Gastroesophageal sphincter (tissue), 4 donors: Measurements from ENCODE around the gene CTTNBP2. TPM values are rescaled to one million over a fixed set of nuclear protein-coding genes. Genes with fewer than 3 reads are reported as not detected.

Experiments used
- ATAC-seq: fragments of 150-250 bp; one replicate; pipeline ENCODE4 v1.9.1; 2016; ENCODE audit warnings: mild to moderate bottlenecking, moderate library complexity
- H3K27ac ChIP-seq, 4 donors: fragments of 200-600 bp; sonication (generic) in 3 of 4; 1 replicate in 3 of 4; 2 replicates in 1 of 4; pipeline ENCODE4 v1.5.1; 2016 to 2019
- H3K27me3 ChIP-seq: fragments of 200-600 bp; sonication (generic); one replicate; pipeline ENCODE4 v1.5.1; 2019
- H3K36me3 ChIP-seq, 2 donors: fragments of 200-600 bp; sonication (generic); one replicate each; pipeline ENCODE4 v1.5.1; 2019; ENCODE audit warnings: control low read depth in 1 of 2
- H3K4me1 ChIP-seq, 3 donors: fragments of 200-600 bp; sonication (generic); 1 replicate in 2 of 3; 2 replicates in 1 of 3; pipeline ENCODE4 v1.5.1; 2016 to 2019; ENCODE audit warnings: control low read depth in 2 of 3
- H3K4me3 ChIP-seq, 2 donors: fragments of 200-600 bp; sonication (generic); one replicate each; pipeline ENCODE4 v1.5.1; 2019; ENCODE audit warnings: mild to moderate bottlenecking in 1 of 2, moderate library complexity in 1 of 2
- H3K9me3 ChIP-seq, 3 donors: fragments of 200-600 bp; sonication (generic); one replicate each; pipeline ENCODE4 v1.5.1; 2017 to 2019; ENCODE audit warnings: control low read depth in 2 of 3
- EP300 ChIP-seq: sonication (generic); formaldehyde crosslinking; IDR thresholded peaks from one replicate; pipeline ENCODE4 v1.6.1; 2017; ENCODE audit warnings: antibody characterized with exemption, mild to moderate bottlenecking
- POLR2A ChIP-seq, 2 donors: fragments of 450-650 bp; IDR thresholded peaks; one replicate each; pipeline ENCODE4 v1.6.1; 2017; ENCODE audit warnings: antibody characterized with exemption in 2 of 2, mild to moderate bottlenecking in 2 of 2, moderate library complexity in 1 of 2
- POLR2AphosphoS5 ChIP-seq: sonication (generic); formaldehyde crosslinking; IDR thresholded peaks from one replicate; pipeline ENCODE4 v1.6.1; 2017; ENCODE audit warnings: antibody characterized with exemption
- WGBS, 2 donors: methylation state at CpG; one replicate each; pipeline ENCODE4 v1.1.5; 2018; ENCODE audit warnings: low coverage in 1 of 2; 5-methylcytosine and 5-hydroxymethylcytosine counted together
- total RNA-seq, 4 donors: library from RNA; depleted of rRNA; stranded (reverse); fragments of >200 nt; gene quantifications; one replicate each; pipeline ENCODE4 v1.1.0, GENCODE V29; 2016
- TF ChIP-seq, protein P1 (sequence below), 4 experiments: fragments of 200-600 bp in 2 of 4; fragments of 450-650 bp in 2 of 4; sonication (generic) in 1 of 4; IDR thresholded peaks; one replicate each; pipeline ENCODE4 v1.5.1; 2017 to 2019; ENCODE audit warnings: antibody characterized with exemption in 4 of 4, mild to moderate bottlenecking in 2 of 4, moderate library complexity in 2 of 4

CTTNBP2 gene
- total RNA-seq, 4 donors from 2014 or later, result 6.1 to 17.4 (median 13.8) TPM

DNA sequence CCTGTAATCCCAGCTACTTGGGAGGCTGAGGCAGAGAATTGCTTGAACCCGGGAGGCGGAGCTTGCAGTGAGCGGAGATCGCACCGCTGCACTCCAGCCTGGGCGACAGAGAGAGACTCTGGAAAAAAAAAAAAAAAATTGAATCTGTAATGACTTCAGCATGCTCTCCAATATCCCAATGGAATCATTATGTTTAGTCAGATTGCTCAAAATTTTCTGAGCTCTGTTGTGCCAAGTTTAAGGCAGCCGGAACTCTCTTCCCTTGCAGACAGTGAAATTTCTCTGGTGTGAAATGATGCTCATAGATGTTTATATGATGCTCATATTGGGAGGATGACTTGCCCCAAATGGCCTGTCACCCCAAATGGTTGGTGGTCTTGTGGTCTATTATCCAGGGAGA is 180.9 kb downstream of the CTTNBP2 start:
- ATAC-seq, result no peak
- TF ChIP-seq EP300 (no peak), POLR2A (IDR thresholded peaks at IDR 0.05) (no peak), POLR2AphosphoS5 (no peak)
- TF ChIP-seq, protein P1, sequence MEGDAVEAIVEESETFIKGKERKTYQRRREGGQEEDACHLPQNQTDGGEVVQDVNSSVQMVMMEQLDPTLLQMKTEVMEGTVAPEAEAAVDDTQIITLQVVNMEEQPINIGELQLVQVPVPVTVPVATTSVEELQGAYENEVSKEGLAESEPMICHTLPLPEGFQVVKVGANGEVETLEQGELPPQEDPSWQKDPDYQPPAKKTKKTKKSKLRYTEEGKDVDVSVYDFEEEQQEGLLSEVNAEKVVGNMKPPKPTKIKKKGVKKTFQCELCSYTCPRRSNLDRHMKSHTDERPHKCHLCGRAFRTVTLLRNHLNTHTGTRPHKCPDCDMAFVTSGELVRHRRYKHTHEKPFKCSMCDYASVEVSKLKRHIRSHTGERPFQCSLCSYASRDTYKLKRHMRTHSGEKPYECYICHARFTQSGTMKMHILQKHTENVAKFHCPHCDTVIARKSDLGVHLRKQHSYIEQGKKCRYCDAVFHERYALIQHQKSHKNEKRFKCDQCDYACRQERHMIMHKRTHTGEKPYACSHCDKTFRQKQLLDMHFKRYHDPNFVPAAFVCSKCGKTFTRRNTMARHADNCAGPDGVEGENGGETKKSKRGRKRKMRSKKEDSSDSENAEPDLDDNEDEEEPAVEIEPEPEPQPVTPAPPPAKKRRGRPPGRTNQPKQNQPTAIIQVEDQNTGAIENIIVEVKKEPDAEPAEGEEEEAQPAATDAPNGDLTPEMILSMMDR (IDR thresholded peaks at IDR 0.05), result no peak
- no peaks in the 10 kb centered on the region for H3K4me1 ChIP-seq
- H3K9me3 ChIP-seq, result no peaks in the 10 kb centered on the region
- no peaks in the 10 kb centered on the region for H3K27me3 ChIP-seq
- 81 to 92% methylated on average over 7 of the region's 7 CpGs for WGBS, 2 donors
- no peak overlapping the region for H3K4me3 ChIP-seq
- no peaks in the 10 kb centered on the region for H3K36me3 ChIP-seq
- no peak overlapping the region for H3K27ac ChIP-seq

DNA sequence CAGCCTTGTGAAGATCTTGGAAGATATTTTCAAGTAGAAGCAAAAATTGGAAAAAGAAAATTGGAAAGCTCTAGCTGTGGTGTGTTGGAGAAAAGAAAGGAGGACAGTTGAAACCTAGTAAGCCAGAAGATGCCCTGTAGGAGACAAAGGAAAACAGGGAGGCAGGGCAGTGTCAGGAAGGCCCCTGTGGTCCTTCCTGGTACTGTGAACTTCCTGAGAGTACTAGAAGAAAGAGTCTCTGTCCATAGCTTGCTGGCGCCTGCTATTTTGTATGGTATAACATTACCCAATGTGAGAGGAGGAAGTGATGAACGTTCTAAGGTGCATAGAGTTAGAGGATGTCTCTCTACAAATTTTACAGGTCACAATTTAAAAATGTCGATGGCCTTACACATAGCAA is 183.1 kb downstream of the CTTNBP2 start:
- no peak for ATAC-seq
- WGBS, 2 donors, result 59 to 60% methylated on average over 3 of the region's 3 CpGs
- H3K27ac ChIP-seq, result no peak overlapping the region
- TF ChIP-seq POLR2AphosphoS5 (no peak), POLR2A (IDR thresholded peaks at IDR 0.05) (no peak), EP300 (no peak)
- TF ChIP-seq, protein P1 (IDR thresholded peaks at IDR 0.05), result no peak
- H3K4me3 ChIP-seq, result no peak overlapping the region
- no peaks in the 10 kb centered on the region for H3K9me3 ChIP-seq
- no peaks in the 10 kb centered on the region for H3K4me1 ChIP-seq
- H3K36me3 ChIP-seq, result no peaks in the 10 kb centered on the region
- H3K27me3 ChIP-seq, result no peaks in the 10 kb centered on the region

DNA sequence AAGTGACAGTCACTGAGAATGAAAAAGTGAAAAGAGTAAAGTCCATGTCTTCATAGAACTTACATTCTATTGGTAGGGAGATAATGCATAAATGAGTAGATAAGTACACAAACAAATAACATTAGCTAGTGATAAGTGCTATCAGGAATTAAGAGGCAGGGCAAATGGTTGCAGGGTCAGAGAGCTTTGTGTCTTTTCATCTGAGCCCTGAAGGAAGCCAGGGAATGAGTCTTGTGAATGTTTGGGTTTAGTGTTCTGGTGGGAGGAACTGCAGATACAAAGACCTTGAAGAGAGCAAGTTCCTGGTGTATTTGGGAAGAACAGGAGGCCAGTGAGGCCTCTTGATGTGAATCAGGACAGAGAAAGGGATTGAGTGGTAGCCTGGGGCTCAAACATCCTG is 183.8 kb downstream of the CTTNBP2 start:
- no peak for TF ChIP-seq EP300
- no peak for TF ChIP-seq POLR2AphosphoS5
- no peak overlapping the region for H3K27ac ChIP-seq
- H3K36me3 ChIP-seq, result no peaks in the 10 kb centered on the region
- H3K4me1 ChIP-seq, result no peaks in the 10 kb centered on the region
- no peaks in the 10 kb centered on the region for H3K27me3 ChIP-seq
- H3K9me3 ChIP-seq, result no peaks in the 10 kb centered on the region
- no peak overlapping the region for H3K4me3 ChIP-seq
- no peak for ATAC-seq

DNA sequence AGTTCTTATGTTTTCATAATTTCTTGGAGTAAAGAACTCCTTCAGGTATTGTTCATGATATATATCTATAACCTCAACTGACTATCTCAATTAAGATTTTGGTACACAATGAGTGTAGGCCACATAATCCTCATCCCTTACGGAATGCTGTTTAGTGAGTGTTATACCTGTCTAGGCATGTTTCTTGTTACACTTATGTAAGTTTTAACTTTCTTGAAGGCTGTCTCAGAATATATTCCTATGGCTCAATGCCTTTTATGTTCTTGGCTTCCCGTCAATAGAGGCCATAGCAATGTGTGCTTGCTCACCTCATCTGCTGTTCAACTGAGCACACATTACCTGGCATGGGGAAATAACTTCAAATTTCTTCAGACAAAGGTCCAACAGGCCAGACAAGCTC is 185.1 kb downstream of the CTTNBP2 start:
- WGBS, 2 donors, result 86 to 100% methylated on average over 2 of the region's 2 CpGs

DNA sequence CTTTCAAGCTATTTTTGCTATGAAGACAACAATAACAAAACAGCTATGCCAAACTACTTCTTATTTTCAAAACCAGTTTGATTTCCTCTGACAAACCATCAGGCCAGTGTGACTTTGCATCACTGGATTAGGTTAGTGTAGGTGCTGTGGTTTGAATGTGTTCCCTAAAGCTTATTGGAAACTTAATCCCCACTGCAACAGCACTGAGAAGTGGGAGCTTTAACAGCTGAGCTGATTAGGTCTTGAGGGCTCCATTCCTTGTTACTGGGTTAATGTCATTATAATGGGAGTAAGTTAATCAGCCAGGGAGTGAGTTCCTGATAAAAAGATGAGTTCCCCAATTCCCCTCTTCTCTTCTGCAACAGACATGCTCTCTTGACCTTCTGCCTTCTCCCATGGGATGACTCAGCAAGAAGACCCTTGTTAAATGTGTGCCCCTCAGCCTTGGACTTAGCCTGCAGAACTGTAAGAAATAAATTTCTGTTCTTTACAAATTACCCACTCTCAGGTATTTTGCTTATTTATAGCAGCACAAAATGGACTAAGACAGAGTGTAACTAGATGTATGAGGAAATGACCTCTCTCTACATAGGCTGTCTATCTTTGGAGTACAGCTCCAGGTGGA is 186.8 kb downstream of the CTTNBP2 start:
- H3K27me3 ChIP-seq, result no peaks in the 10 kb centered on the region
- H3K4me3 ChIP-seq, result no peak overlapping the region
- no peak overlapping the region for H3K27ac ChIP-seq
- H3K4me1 ChIP-seq, result no peaks in the 10 kb centered on the region
- TF ChIP-seq, protein P1 (IDR thresholded peaks at IDR 0.05), result no peak
- TF ChIP-seq POLR2A (IDR thresholded peaks at IDR 0.05) (no peak), POLR2AphosphoS5 (no peak), EP300 (no peak)
- H3K9me3 ChIP-seq, result no peaks in the 10 kb centered on the region
- no peaks in the 10 kb centered on the region for H3K36me3 ChIP-seq
- ATAC-seq, result no peak

More for the DNA sequence above, 185.1 kb downstream of the CTTNBP2 start:
- TF ChIP-seq POLR2AphosphoS5 (no peak), POLR2A (IDR thresholded peaks at IDR 0.05) (no peak), EP300 (no peak)
- TF ChIP-seq, protein P1 (IDR thresholded peaks at IDR 0.05), result no peak
- no peak overlapping the region for H3K4me3 ChIP-seq
- no peaks in the 10 kb centered on the region for H3K4me1 ChIP-seq
- H3K36me3 ChIP-seq, result no peaks in the 10 kb centered on the region
- H3K9me3 ChIP-seq, result no peaks in the 10 kb centered on the region
- no peaks in the 10 kb centered on the region for H3K27me3 ChIP-seq
- no peak for ATAC-seq
- no peak overlapping the region for H3K27ac ChIP-seq

DNA sequence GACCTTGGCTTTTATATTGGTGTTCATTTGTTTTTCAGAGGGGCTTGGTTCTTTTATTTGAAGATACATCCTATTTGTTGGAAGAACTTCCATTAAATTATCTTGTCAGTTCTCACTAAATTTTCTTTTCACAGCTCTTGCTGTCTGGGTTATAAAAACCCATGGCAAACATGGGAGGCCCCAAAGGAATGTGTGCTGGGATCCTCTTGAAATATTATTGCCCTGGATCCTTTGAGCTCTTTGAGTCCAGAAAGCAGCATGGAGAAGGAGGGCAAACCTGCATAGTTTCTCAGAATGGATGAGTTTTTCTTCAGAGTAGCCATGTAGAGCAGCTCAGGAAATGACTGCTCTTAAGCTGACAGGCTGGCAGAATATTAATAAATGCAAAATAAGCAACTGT is 187.4 kb downstream of the CTTNBP2 start:
- no peaks in the 10 kb centered on the region for H3K27me3 ChIP-seq
- TF ChIP-seq POLR2A (IDR thresholded peaks at IDR 0.05), result no peak
- no peak for TF ChIP-seq POLR2AphosphoS5
- TF ChIP-seq, protein P1 (IDR thresholded peaks at IDR 0.05), result no peak
- TF ChIP-seq EP300, result no peak
- ATAC-seq, result no peak

More for the DNA sequence above, 187.4 kb downstream of the CTTNBP2 start:
- Histone ChIP-seq H3K36me3 (no peaks in the 10 kb centered on the region), H3K9me3 (no peaks in the 10 kb centered on the region), H3K27ac (no peak overlapping the region), H3K4me1 (no peaks in the 10 kb centered on the region), H3K4me3 (no peak overlapping the region)
